ENCODE measurements around the gene SEL1L. TPM values are rescaled to one million over a fixed set of nuclear protein-coding genes. Genes with fewer than 3 reads are reported as not detected.

The SEL1L gene
- total RNA-seq, 2 experiments from 2014 or later = 58.3 to 185 TPM

- H3K9me2 ChIP-seq (ENCODE audit: insufficient read depth, low read length) = no peaks in the 10 kb centered on the region
- no peak for DNase-seq (ENCODE audit: low spot score)
- H3K27ac ChIP-seq (ENCODE audit: low read depth, low read length, poor library complexity, severe bottlenecking) = no peak overlapping the region
- no peak overlapping the region for H3K4me3 ChIP-seq (ENCODE audit: low read depth, low read length, poor library complexity, severe bottlenecking)
- H3K4me1 ChIP-seq (ENCODE audit: insufficient read depth, low read length, poor library complexity, severe bottlenecking) = no peaks in the 10 kb centered on the region
- H3K36me3 ChIP-seq (ENCODE audit: insufficient read depth, low read length) = no peaks in the 10 kb centered on the region
- H3K4me2 ChIP-seq (ENCODE audit: low read length) = no peak overlapping the region
- no TSS peak for BruUV-seq (replicated peaks)
- no peaks in the 10 kb centered on the region for H3K79me2 ChIP-seq (ENCODE audit: insufficient read depth, low read depth, low read length)
- no peak overlapping the region for H2AFZ ChIP-seq (ENCODE audit: low read length)
- H4K20me1 ChIP-seq (ENCODE audit: insufficient read depth, low read length) = no peaks in the 10 kb centered on the region
- intact Hi-C loops (cut with micrococcal nuclease; ENCODE audit: unreplicated experiment) = no loop called here
- TF ChIP-seq CTCF (conservative IDR thresholded peaks at IDR 0.05; ENCODE audit: low read length) (no peak), EZH2phosphoT487 (IDR thresholded peaks at IDR 0.05; ENCODE audit: borderline replicate concordance, low read depth, low read length) (no peak)
- H3K9me3 ChIP-seq (ENCODE audit: low read length) = no peaks in the 10 kb centered on the region
- ChIA-PET POLR2A (interaction anchor here (0.7 kb wide), 1 partner anchor 307 kb away, joined by 3 read pairs; no protein-coding TSS in a partner anchor), CTCF (ENCODE audit: unreplicated experiment) (no interaction called here)
Measured at GRCh38 chr14:81440041-81440440, 93.6 kb downstream of the SEL1L start.

GRCh38 chr14:81437244-81437643 lies 96.4 kb downstream of the SEL1L start:
- ChIA-PET POLR2A (interaction anchor here (0.6 kb wide), 1 partner anchor 28 kb away, joined by 3 read pairs; no protein-coding TSS in a partner anchor), CTCF (ENCODE audit: unreplicated experiment) (no interaction called here)
- no peak for DNase-seq (ENCODE audit: low spot score)
- no peaks in the 10 kb centered on the region for H3K79me2 ChIP-seq (ENCODE audit: insufficient read depth, low read depth, low read length)
- no TSS peak for BruUV-seq (replicated peaks)
- H3K9me2 ChIP-seq (ENCODE audit: insufficient read depth, low read length) = no peaks in the 10 kb centered on the region
- TF ChIP-seq EZH2phosphoT487 (IDR thresholded peaks at IDR 0.05; ENCODE audit: borderline replicate concordance, low read depth, low read length) (no peak), CTCF (conservative IDR thresholded peaks at IDR 0.05; ENCODE audit: low read length) (no peak)
- no peak overlapping the region for H2AFZ ChIP-seq (ENCODE audit: low read length)
- no peak overlapping the region for H3K4me3 ChIP-seq (ENCODE audit: low read depth, low read length, poor library complexity, severe bottlenecking)
- no peak overlapping the region for H3K27ac ChIP-seq (ENCODE audit: low read depth, low read length, poor library complexity, severe bottlenecking)
- H3K9me3 ChIP-seq (ENCODE audit: low read length) = no peaks in the 10 kb centered on the region
- intact Hi-C loops (cut with micrococcal nuclease; ENCODE audit: unreplicated experiment) = no loop called here
- no peaks in the 10 kb centered on the region for H3K36me3 ChIP-seq (ENCODE audit: insufficient read depth, low read length)
- no peaks in the 10 kb centered on the region for H3K4me1 ChIP-seq (ENCODE audit: insufficient read depth, low read length, poor library complexity, severe bottlenecking)
- no peak overlapping the region for H3K4me2 ChIP-seq (ENCODE audit: low read length)
- no peaks in the 10 kb centered on the region for H4K20me1 ChIP-seq (ENCODE audit: insufficient read depth, low read length)

GRCh38 chr14:81436296-81437138 lies 97.1 kb downstream of the SEL1L start:
- H3K9me2 ChIP-seq (ENCODE audit: insufficient read depth, low read length) = no peaks in the 10 kb centered on the region
- H3K4me3 ChIP-seq (ENCODE audit: low read depth, low read length, poor library complexity, severe bottlenecking) = peak overlapping the region; percentile 60
- TF ChIP-seq EZH2phosphoT487 (IDR thresholded peaks at IDR 0.05; ENCODE audit: borderline replicate concordance, low read depth, low read length) (no peak), CTCF (conservative IDR thresholded peaks at IDR 0.05; ENCODE audit: low read length) (no peak)
- H3K36me3 ChIP-seq (ENCODE audit: insufficient read depth, low read length) = no peaks in the 10 kb centered on the region
- no peaks in the 10 kb centered on the region for H3K4me1 ChIP-seq (ENCODE audit: insufficient read depth, low read length, poor library complexity, severe bottlenecking)
- POLR2A ChIA-PET = no interaction called here
- BruUV-seq (replicated peaks) = no TSS peak
- H2AFZ ChIP-seq (ENCODE audit: low read length) = peak overlapping the region; percentile 38; the same call in 1 of the 2 replicates
- CTCF ChIA-PET (ENCODE audit: unreplicated experiment) = no interaction called here
- no peaks in the 10 kb centered on the region for H3K9me3 ChIP-seq (ENCODE audit: low read length)
- peak; percentile 28 for DNase-seq (ENCODE audit: low spot score)
- no peaks in the 10 kb centered on the region for H3K79me2 ChIP-seq (ENCODE audit: insufficient read depth, low read depth, low read length)
- peak overlapping the region; percentile 55; the same call in 1 of the 2 replicates for H3K4me2 ChIP-seq (ENCODE audit: low read length)
- H4K20me1 ChIP-seq (ENCODE audit: insufficient read depth, low read length) = no peaks in the 10 kb centered on the region
- intact Hi-C loops (cut with micrococcal nuclease; ENCODE audit: unreplicated experiment) = no loop called here
- no peak overlapping the region for H3K27ac ChIP-seq (ENCODE audit: low read depth, low read length, poor library complexity, severe bottlenecking)
